Chondrocyte (in vitro differentiated cells): ENCODE data around the gene MSH3. TPM values are rescaled to one million over a fixed set of nuclear protein-coding genes. Genes with fewer than 3 reads are reported as not detected.

ENCODE experiments used
- DNase-seq: peaks from one replicate; pipeline ENCODE4 v3.0.0; 2021; ENCODE audit warnings: mixed read lengths, low spot score
- H3K27ac Mint-ChIP-seq: one replicate; pipeline ENCODE4 v1.8.0; 2021; ENCODE audit warnings: mild to moderate bottlenecking, moderate library complexity, mixed read lengths; ENCODE audit not compliant: unreplicated experiment
- H3K27me3 Mint-ChIP-seq: 2 replicates; pipeline ENCODE4 v1.8.0; 2021; ENCODE audit warnings: low read depth, mixed read lengths
- H3K36me3 Mint-ChIP-seq: 2 replicates; pipeline ENCODE4 v1.8.0; 2021; ENCODE audit warnings: low read depth, mixed read lengths
- H3K4me1 Mint-ChIP-seq: 2 replicates; pipeline ENCODE4 v1.8.0; 2021; ENCODE audit warnings: low read depth, mild to moderate bottlenecking, mixed read lengths
- H3K4me3 Mint-ChIP-seq: one replicate; pipeline ENCODE4 v1.8.0; 2021; ENCODE audit warnings: mild to moderate bottlenecking, moderate library complexity, mixed read lengths; ENCODE audit not compliant: unreplicated experiment
- H3K9me3 Mint-ChIP-seq: 2 replicates; pipeline ENCODE4 v1.8.0; 2021; ENCODE audit warnings: low read depth, mixed read lengths
- total RNA-seq: library from RNA; stranded (reverse); gene quantifications from 3 replicates; pipeline ENCODE4 v1.2.1, GENCODE V29; 2021
- TF ChIP-seq, protein P1 (sequence below): fragments of 200-600 bp; sonication (generic); IDR thresholded peaks from 2 replicates; pipeline ENCODE4 v1.5.0; 2021; ENCODE audit warnings: antibody characterized with exemption, mild to moderate bottlenecking, moderate library complexity

The MSH3 gene
- total RNA-seq, 1 donor from 2014 or later = 11.9 TPM

DNA sequence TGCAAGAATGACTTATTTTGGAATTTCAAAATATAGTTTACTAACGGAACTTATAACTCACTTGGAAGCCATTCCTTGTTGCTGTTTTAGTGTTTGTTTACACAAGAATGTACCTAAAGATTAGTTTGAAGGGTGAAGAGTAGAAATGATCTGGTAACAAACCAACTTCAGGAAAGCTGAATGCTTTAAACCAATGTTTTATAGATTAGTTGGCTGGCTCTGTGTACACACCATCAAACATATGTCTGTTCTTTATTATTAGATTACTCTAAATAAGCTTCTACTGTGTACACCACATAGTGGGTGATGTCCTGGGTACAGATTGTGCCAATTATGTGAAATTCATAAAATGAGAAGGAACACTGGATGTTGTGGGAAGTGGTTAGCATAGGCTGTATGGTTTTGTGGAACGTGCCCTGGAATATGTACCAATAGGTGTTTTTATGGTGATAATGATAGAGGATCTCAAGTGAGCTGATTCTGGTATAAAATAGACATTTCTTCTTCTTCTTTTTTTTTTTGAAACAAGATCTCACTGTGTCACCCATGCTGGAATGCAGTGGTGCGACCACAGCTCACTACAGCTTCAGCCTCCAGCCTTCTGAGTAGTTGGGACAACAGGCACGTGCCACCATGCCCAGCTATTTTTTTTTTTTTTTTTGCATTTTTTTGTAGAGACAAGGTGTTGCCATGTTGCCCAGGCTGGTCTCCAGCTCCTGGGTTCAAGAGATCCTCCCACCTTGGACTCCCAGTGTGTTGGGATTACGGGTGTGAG is 109.6 kb downstream of the MSH3 start:
- Mint-ChIP-seq H3K27ac (no peak overlapping the region), H3K27me3 (no peaks in the 10 kb centered on the region), H3K9me3 (no peaks in the 10 kb centered on the region), H3K4me1 (peaks cover 7% of the 10 kb centered on the region), H3K4me3 (no peak overlapping the region), H3K36me3 (no peaks in the 10 kb centered on the region)
- DNase-seq = no peak
- TF ChIP-seq, protein P1, sequence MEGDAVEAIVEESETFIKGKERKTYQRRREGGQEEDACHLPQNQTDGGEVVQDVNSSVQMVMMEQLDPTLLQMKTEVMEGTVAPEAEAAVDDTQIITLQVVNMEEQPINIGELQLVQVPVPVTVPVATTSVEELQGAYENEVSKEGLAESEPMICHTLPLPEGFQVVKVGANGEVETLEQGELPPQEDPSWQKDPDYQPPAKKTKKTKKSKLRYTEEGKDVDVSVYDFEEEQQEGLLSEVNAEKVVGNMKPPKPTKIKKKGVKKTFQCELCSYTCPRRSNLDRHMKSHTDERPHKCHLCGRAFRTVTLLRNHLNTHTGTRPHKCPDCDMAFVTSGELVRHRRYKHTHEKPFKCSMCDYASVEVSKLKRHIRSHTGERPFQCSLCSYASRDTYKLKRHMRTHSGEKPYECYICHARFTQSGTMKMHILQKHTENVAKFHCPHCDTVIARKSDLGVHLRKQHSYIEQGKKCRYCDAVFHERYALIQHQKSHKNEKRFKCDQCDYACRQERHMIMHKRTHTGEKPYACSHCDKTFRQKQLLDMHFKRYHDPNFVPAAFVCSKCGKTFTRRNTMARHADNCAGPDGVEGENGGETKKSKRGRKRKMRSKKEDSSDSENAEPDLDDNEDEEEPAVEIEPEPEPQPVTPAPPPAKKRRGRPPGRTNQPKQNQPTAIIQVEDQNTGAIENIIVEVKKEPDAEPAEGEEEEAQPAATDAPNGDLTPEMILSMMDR = no peak

- H3K27ac Mint-ChIP-seq = no peak overlapping the region
- no peaks in the 10 kb centered on the region for H3K36me3 Mint-ChIP-seq
- TF ChIP-seq, protein P1 = no peak
- H3K4me1 Mint-ChIP-seq = peaks cover 7% of the 10 kb centered on the region
- H3K27me3 Mint-ChIP-seq = no peaks in the 10 kb centered on the region
- no peaks in the 10 kb centered on the region for H3K9me3 Mint-ChIP-seq
- DNase-seq = no peak
- no peak overlapping the region for H3K4me3 Mint-ChIP-seq
Observed at GRCh38 chr5:80764786-80765185, 110.3 kb downstream of the MSH3 start.

DNA sequence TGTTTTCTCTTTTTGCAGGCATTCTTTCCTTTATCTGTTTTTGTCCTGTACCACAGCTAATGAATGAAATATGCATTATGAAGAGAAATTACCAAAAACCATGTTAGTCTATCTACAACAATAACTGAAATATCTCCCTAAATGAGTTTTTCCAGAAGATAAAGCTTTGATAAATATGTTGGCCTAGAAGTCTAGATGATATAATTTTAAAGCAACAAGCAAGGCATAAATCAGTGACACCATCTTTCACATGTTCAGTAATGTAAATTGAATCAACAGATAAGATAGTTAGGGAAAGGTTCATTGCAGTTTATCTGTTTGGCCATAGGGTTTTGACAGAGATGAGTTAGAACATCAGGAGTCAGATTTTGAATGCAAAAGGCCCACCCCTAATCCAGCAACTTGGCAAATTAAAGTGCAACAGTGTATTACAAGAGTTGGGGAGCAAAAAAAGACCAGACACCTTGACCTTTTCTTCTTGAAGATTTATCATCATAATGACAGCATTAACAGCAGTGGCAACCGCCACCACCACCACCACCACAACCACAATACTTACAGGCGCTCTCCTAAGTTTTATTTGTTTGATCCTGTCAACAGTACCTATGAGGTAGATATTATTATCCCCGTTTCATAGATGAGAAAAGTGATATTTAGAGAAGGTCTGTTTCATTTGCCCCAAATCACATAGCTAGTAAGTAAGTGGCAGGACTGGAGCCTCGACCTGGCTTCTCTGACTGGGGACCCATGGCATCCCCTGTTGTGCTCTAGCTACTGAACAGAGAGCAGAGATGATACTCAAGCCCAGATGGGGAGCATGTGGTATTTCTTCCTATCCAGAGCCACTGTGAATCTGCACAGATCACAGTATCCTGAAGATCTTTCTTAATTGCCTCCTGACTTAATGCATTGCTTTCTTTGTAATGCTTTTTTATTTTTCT is 123.2 kb downstream of the MSH3 start:
- H3K4me3 Mint-ChIP-seq = no peak overlapping the region
- DNase-seq = no peak
- TF ChIP-seq, protein P1 = no peak
- no peaks in the 10 kb centered on the region for H3K27me3 Mint-ChIP-seq
- H3K9me3 Mint-ChIP-seq = no peaks in the 10 kb centered on the region
- H3K27ac Mint-ChIP-seq = no peak overlapping the region
- H3K36me3 Mint-ChIP-seq = peaks cover 12% of the 10 kb centered on the region
- H3K4me1 Mint-ChIP-seq = peaks cover 16% of the 10 kb centered on the region

DNA sequence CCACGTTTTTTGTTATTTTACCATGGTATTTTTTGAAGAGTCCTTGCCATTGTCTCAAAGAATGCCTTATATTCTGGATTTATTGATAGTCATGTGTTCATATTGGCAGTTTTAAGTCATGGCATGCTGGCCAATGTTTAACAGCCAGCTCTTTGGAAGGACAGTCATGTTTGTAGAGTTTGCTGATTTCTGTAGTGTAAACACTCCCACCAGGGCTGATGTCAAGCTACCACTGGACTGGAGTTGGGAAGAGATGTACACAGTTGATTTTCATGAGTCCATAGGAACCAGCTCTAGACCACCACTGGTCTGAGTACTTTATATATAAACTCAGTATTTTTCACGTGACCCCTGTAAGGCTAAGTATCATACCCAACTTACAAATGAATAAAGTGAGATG is 125.6 kb downstream of the MSH3 start:
- Mint-ChIP-seq H3K36me3 (peaks cover 12% of the 10 kb centered on the region), H3K4me1 (peaks cover 10% of the 10 kb centered on the region), H3K27me3 (no peaks in the 10 kb centered on the region), H3K27ac (no peak overlapping the region), H3K4me3 (no peak overlapping the region), H3K9me3 (no peaks in the 10 kb centered on the region)
- no peak for DNase-seq
- TF ChIP-seq, protein P1 = no peak

- no peak for DNase-seq
- Mint-ChIP-seq H3K9me3 (no peaks in the 10 kb centered on the region), H3K27me3 (no peaks in the 10 kb centered on the region), H3K27ac (no peak overlapping the region), H3K4me3 (no peak overlapping the region), H3K36me3 (peaks cover 12% of the 10 kb centered on the region), H3K4me1 (peaks cover 10% of the 10 kb centered on the region)
- TF ChIP-seq, protein P1 = no peak
Observed at GRCh38 chr5:80780761-80781285, 126.4 kb downstream of the MSH3 start.
